WI38 (cell line): ENCODE data around the gene COL24A1.

ENCODE experiments used
- H3K4me3 ChIP-seq: 2 replicates; pipeline ENCODE4 v1.5.1; 2011; ENCODE audit warnings: low read depth, mild to moderate bottlenecking, control low read depth, low read length
- CTCF ChIP-seq: IDR thresholded peaks from 2 replicates; pipeline ENCODE4 v1.5.1; 2012; ENCODE audit warnings: low read depth, mild to moderate bottlenecking, control low read depth, low read length

Gene COL24A1

DNA sequence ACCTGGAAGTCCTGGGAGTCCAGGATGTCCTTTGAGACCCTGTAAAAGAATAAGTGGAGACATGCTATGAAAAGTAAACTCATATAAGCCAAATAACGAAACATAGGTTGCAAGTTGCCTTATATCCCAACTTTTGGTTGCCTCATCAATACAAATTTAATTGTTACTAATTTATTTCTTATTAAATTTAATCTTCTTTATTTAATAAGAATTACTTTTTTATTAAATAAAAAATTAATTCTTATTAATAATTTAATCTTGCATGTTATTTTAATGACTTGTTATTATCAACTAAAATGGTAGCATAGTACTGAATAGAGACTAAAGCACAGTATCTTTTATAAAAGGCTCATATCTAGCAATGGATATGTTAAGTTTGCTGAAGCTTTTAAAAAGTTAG is 92.9 kb downstream of the COL24A1 start:
- TF ChIP-seq CTCF, result no peak
- H3K4me3 ChIP-seq, result no peak overlapping the region

DNA sequence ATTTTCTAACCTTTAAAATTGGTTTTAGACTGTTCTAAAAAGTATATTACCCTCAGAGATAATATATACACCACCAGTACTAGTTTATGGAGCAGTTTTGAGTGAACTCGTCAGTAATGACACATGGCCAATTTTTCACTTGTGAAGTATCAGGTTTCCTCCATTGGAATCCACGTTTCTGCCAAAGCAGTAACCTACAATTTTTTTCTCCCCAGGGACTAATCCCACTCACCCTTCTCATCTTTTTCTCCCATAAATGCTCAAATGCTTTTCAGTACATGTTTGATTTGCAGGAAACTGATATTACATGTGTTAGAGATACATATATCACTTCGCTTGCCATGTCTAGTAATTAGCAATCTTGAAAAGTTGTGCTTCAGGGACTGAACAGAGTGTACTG is 94.1 kb downstream of the COL24A1 start:
- TF ChIP-seq CTCF, result no peak
- no peak overlapping the region for H3K4me3 ChIP-seq

GRCh38 chr1:86061551-86061990 is 95.0 kb downstream of the COL24A1 start:
- TF ChIP-seq CTCF, result no peak
- H3K4me3 ChIP-seq, result no peak overlapping the region

DNA sequence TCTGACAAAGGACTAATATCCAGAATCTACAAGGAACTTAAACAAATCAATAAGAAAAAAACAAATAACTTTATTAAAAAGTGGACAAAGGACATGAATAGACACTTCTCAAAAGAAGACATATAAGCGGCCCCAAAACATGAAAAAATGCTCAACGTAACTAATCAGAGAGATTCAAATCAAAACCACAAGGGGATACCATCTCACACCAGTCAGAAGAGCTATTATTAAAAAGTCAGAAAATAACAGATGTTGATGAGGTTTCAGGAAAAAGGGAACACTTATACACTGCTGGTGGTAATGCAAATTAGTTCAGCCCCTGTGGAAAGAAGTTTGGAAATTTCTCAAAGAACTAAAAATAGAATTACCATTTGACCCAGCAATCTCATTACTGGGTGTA is 102.2 kb downstream of the COL24A1 start:
- no peak for TF ChIP-seq CTCF
- H3K4me3 ChIP-seq, result no peak overlapping the region

DNA sequence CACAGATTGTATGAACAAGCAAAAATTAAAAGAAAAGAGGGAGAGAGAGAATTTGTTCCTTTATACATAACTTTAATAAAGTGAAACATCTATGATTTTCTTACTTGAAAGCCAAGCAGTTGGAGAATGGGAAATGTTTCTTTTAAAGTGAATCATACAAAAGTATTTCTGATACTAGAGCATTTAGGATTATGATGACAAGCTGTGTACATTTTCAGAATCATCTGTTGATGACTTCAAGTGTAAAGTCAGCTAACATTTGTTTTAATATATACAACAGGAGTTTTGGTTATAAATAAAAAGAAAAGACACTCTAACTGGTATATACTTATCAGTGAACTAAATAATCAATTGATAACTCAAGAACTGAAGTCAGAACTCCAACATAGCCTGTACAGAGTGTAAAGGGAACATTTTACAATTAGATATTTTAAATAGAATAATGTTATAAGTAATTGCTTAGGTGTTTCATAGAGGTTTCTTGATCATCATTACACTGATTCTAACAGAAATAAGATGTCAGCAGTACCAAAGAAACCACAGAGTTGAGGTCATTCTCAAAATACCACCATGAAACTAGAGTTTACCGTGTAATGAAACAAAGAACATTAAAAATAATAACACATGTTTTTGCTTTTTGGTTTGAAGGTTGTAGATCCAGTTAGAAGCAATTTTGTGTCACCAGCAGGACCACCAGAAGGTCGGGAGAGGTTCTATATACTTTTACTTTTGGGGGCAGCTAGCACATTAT is 103.4 kb downstream of the COL24A1 start:
- no peak for TF ChIP-seq CTCF
- no peak overlapping the region for H3K4me3 ChIP-seq

DNA sequence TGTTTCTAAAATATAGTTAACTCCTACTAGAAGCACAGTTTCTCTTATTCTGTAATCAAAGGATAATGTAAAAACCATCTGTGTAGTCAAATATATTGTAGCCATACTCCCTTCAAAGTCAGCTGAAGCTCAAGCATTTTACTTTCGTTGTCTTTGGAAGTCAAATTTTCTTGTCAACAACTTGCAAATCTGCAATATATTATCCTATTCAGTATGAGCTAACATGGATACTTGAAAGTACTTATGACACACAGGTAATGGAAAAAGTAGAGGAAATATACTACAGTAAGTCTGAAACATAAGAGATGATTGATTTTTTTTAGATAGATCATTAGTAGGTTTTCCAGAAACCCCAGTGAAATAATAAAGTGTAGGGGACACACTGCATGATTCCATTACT is 121.5 kb downstream of the COL24A1 start:
- no peak for TF ChIP-seq CTCF
- no peak overlapping the region for H3K4me3 ChIP-seq

- H3K4me3 ChIP-seq, result no peak overlapping the region
- no peak for TF ChIP-seq CTCF
Measured at GRCh38 chr1:86030180-86030579, 126.4 kb downstream of the COL24A1 start.
